GM10266 (cell line): Measurements from ENCODE around the gene TC2N.
"Not testable (repeated sequence)": the region's sequence is repeated elsewhere in the genome, so short reads cannot be mapped to it uniquely, and the experiment has no call there.

ENCODE experiments used
- DNase-seq: peaks from one replicate; pipeline ENCODE4 v3.0.0; 2012; ENCODE audit errors: extremely low spot score
- CTCF ChIP-seq: IDR thresholded peaks from 2 replicates; pipeline ENCODE4 v1.5.1; 2012; ENCODE audit warnings: mild to moderate bottlenecking, low read depth; ENCODE audit not compliant: control insufficient read depth, insufficient read depth; ENCODE audit errors: missing control alignments

Gene TC2N

GRCh38 chr14:91875525-91876286, 8.4 kb upstream of the TC2N start:
- DNase-seq: no peak
- TF ChIP-seq CTCF: no peak

- TF ChIP-seq CTCF: no peak
- DNase-seq: peak; percentile 41
Observed at GRCh38 chr14:91873471-91874415, 6.4 kb upstream of the TC2N start.

GRCh38 chr14:91872517-91873470, 5.5 kb upstream of the TC2N start:
- no peak for TF ChIP-seq CTCF
- no peak for DNase-seq

GRCh38 chr14:91872011-91872501, 4.7 kb upstream of the TC2N start:
- DNase-seq: no peak

GRCh38 chr14:91871401-91871800, 4.1 kb upstream of the TC2N start:
- not testable (repeated sequence) for DNase-seq

More at GRCh38 chr14:91872011-91872501, 4.7 kb upstream of the TC2N start:
- TF ChIP-seq CTCF: no peak

- no peak for TF ChIP-seq CTCF
- DNase-seq: no peak
Observed at GRCh38 chr14:91870890-91871289, 3.6 kb upstream of the TC2N start.

- no peak for DNase-seq
- no peak for TF ChIP-seq CTCF
Observed at GRCh38 chr14:91870001-91870400, 2.7 kb upstream of the TC2N start.
